Trophoblast cell (in vitro differentiated cells and primary cell): ENCODE measurements around the gene PAK6.
A peak's percentile ranks its signal among the peaks of the same experiment; 100 is the strongest.

ENCODE experiments used
- DNase-seq, 2 donors: peaks; one replicate each; pipeline ENCODE4 v3.0.0-alpha.2; 2016
- H2AFZ ChIP-seq: 2 replicates; pipeline ENCODE4 v1.6.1; 2013; ENCODE audit warnings: low read length, moderate library complexity, mild to moderate bottlenecking; ENCODE audit not compliant: insufficient read depth, poor library complexity
- H2AK5ac ChIP-seq: 2 replicates; pipeline ENCODE4 v1.6.1; 2013; ENCODE audit warnings: mild to moderate bottlenecking, low read length
- H2BK120ac ChIP-seq: 2 replicates; pipeline ENCODE4 v1.6.1; 2013; ENCODE audit warnings: low read length, mild to moderate bottlenecking, moderate library complexity; ENCODE audit not compliant: insufficient read depth, poor library complexity
- H2BK12ac ChIP-seq: 2 replicates; pipeline ENCODE4 v1.6.1; 2013; ENCODE audit warnings: mild to moderate bottlenecking, low read length, moderate library complexity
- H2BK5ac ChIP-seq: 2 replicates; pipeline ENCODE4 v1.6.1; 2013; ENCODE audit warnings: low read length, low read depth, moderate library complexity, mild to moderate bottlenecking; ENCODE audit not compliant: poor library complexity
- H3K14ac ChIP-seq: 2 replicates; pipeline ENCODE4 v1.6.1; 2013; ENCODE audit warnings: mild to moderate bottlenecking, low read length
- H3K18ac ChIP-seq: 2 replicates; pipeline ENCODE4 v1.6.1; 2013; ENCODE audit warnings: mild to moderate bottlenecking, low read length
- H3K23ac ChIP-seq: 2 replicates; pipeline ENCODE4 v1.6.1; 2013; ENCODE audit warnings: low read length
- H3K27ac ChIP-seq: 2 replicates; pipeline ENCODE4 v1.5.1; 2013; ENCODE audit warnings: low read depth, mild to moderate bottlenecking, inconsistent platforms, low read length, moderate library complexity
- H3K27me3 ChIP-seq: 2 replicates; pipeline ENCODE4 v1.6.1; 2013; ENCODE audit warnings: inconsistent platforms, mild to moderate bottlenecking, low read length, moderate library complexity; ENCODE audit not compliant: insufficient read depth
- H3K36me3 ChIP-seq, 2 experiments: 1 replicate in 1 of 2; 2 replicates in 1 of 2; pipeline ENCODE4 v1.6.1; 2013; ENCODE audit warnings: low read length in 2 of 2, mild to moderate bottlenecking in 2 of 2, moderate library complexity in 1 of 2; ENCODE audit not compliant: insufficient read depth in 2 of 2, control insufficient read depth in 1 of 2
- H3K4ac ChIP-seq: 2 replicates; pipeline ENCODE4 v1.6.1; 2013; ENCODE audit warnings: low read depth, mild to moderate bottlenecking, low read length, moderate library complexity
- H3K4me1 ChIP-seq, 2 experiments: 1 replicate in 1 of 2; 2 replicates in 1 of 2; pipeline ENCODE4 v1.6.1; 2013; ENCODE audit warnings: low read length in 2 of 2, mild to moderate bottlenecking in 2 of 2, moderate library complexity in 1 of 2; ENCODE audit not compliant: insufficient read depth in 2 of 2, control insufficient read depth in 1 of 2
- H3K4me2 ChIP-seq: 2 replicates; pipeline ENCODE4 v1.6.1; 2013; ENCODE audit warnings: inconsistent platforms, mild to moderate bottlenecking, low read length, moderate library complexity
- H3K4me3 ChIP-seq: 2 replicates; pipeline ENCODE4 v1.5.1; 2013; ENCODE audit warnings: mild to moderate bottlenecking, low read depth, low read length, inconsistent platforms
- H3K79me1 ChIP-seq: one replicate; pipeline ENCODE4 v1.6.1; 2013; ENCODE audit warnings: low read length
- H3K79me2 ChIP-seq: 2 replicates; pipeline ENCODE4 v1.6.1; 2013; ENCODE audit warnings: low read length, mild to moderate bottlenecking; ENCODE audit not compliant: control insufficient read depth, insufficient read depth, poor library complexity
- H3K9ac ChIP-seq: 2 replicates; pipeline ENCODE4 v1.6.1; 2013; ENCODE audit warnings: mild to moderate bottlenecking, low read length
- H3K9me3 ChIP-seq: 2 replicates; pipeline ENCODE4 v1.6.1; 2013; ENCODE audit warnings: low read depth, mild to moderate bottlenecking, control low read depth, inconsistent platforms, low read length; ENCODE audit not compliant: insufficient read depth
- H4K12ac ChIP-seq: 2 replicates; pipeline ENCODE4 v1.6.1; 2013; ENCODE audit warnings: low read depth, mild to moderate bottlenecking, low read length, moderate library complexity
- H4K8ac ChIP-seq: 2 replicates; pipeline ENCODE4 v1.6.1; 2013; ENCODE audit warnings: low read depth, mild to moderate bottlenecking, low read length, moderate library complexity
- H4K91ac ChIP-seq: one replicate; pipeline ENCODE4 v1.6.1; 2013; ENCODE audit warnings: low read depth, mild to moderate bottlenecking, low read length, moderate library complexity
- WGBS: extraction: QIAGEN DNeasy Blood & Tissue Kit; methylation state at CpG from one replicate; pipeline ENCODE4 v1.1.7; 2013; ENCODE audit warnings: missing lambda C conversion rate; ENCODE audit not compliant: insufficient read length, insufficient coverage; ENCODE audit errors: extremely low coverage; 5-methylcytosine and 5-hydroxymethylcytosine counted together

Gene PAK6

DNA sequence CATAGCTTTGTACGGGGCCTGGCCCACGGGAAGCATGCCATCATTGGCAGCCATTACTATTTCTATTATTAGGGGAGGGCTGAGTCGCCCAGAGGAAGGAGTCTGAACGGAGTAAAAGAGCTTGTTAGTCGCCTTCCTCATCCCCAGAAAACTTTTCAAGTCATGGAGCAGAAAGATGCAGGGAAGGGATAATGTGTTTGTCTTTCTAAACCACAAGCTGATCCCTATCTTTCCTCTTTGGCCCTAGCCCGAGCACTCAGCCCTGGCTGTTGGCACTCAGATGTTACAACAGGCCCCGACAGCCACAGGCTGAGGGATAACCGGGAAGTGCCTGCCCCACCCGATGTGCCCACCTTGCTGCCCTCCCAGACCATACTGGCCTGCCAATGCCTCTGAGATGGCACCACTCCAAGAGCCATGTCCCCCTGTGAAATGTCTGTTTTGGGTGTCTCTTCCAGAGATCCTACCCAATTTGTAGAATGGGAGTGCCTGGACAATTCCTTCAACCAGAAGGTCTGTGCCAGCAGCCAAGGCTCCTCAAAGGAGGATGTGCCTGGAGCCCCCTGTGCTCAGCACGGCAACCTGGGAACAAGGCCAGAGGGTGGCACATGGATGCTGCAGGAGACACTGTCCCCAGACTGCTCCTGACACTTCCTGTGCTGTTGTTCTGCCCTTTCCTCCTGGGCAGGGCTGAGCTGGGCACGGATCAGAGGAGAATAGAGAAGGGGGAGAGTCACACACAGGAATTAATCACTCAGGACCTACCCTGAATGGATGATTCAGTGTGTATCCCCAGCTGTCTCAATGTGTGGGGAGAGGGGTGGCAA lies 10.8 kb downstream of the PAK6 start:
- no peak overlapping the region for H2BK120ac ChIP-seq

GRCh38 chr15:40250304-40250656 lies 11.4 kb downstream of the PAK6 start:
- no peak overlapping the region for H2AK5ac ChIP-seq

More for the DNA sequence above, 10.8 kb downstream of the PAK6 start:
- Histone ChIP-seq H3K27ac (no peak overlapping the region), H3K4me2 (no peak overlapping the region), H3K23ac (no peak overlapping the region), H2AFZ (no peak overlapping the region), H4K91ac (no peak overlapping the region), H2AK5ac (peak overlapping the region; percentile 1), H2BK5ac (no peak overlapping the region), H3K4ac (no peak overlapping the region), H2BK12ac (peak overlapping the region; percentile 1), H3K27me3 (peaks cover 4% of the 10 kb centered on the region), H3K14ac (no peak overlapping the region), H3K4me1 (peaks cover 39 to 40% of the 10 kb centered on the region in 2 experiments), H3K9ac (no peak overlapping the region), H3K79me2 (peaks cover 11% of the 10 kb centered on the region), H3K79me1 (peaks cover 19% of the 10 kb centered on the region), H3K36me3 (no peaks in the 10 kb centered on the region), H3K18ac (no peak overlapping the region), H4K12ac (no peak overlapping the region), H3K9me3 (no peaks in the 10 kb centered on the region), H3K4me3 (no peak overlapping the region), H4K8ac (no peak overlapping the region)
- no peak for DNase-seq
- no CpG with 5 or more reads among the region's 11 CpGs for whole genome bisulfite sequencing

DNA sequence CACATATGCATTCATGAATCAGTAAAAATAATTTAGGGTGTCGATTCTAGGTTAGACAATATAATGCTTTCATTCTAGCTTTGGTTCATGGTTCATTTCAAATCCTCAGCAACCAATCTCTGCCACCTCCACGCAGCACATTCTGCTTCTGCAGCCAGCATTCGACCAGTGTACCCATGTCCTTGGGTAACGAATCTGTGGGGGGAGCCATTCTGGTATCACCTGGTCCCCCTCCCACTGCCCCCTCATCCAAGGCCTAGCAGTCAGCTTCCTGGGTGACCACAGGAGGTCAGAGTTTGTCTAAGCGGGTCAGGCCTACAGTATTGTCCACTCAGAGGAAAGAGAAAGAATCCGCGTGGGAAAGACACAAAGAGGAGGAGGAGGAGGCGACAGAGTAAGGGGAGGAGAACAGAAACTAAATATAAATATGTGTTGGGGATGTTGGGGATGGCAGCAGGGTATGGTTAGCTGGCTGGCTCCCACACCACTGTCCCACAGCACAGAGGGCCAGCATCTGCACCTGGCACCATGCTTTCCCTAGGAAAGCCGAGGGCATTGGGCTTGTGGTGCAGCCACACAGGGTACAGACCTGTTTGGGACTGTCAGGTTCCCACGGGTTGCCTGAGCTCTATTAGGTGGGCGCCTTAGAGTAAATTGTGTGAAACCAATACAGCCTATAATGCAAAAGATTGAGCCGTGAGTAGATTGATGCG lies 12.1 kb downstream of the PAK6 start:
- Histone ChIP-seq H4K12ac (no peak overlapping the region), H4K91ac (no peak overlapping the region), H4K8ac (no peak overlapping the region), H2BK120ac (no peak overlapping the region), H3K36me3 (no peaks in the 10 kb centered on the region), H3K23ac (no peak overlapping the region), H2BK5ac (no peak overlapping the region), H3K79me1 (peaks cover 10% of the 10 kb centered on the region), H3K4me3 (no peak overlapping the region), H3K14ac (no peak overlapping the region), H3K9me3 (no peaks in the 10 kb centered on the region), H3K4me1 (peaks cover 30 to 32% of the 10 kb centered on the region in 2 experiments), H3K4ac (no peak overlapping the region), H3K79me2 (peaks cover 8% of the 10 kb centered on the region), H2BK12ac (no peak overlapping the region), H3K27ac (no peak overlapping the region), H2AFZ (no peak overlapping the region), H3K27me3 (peaks cover 4% of the 10 kb centered on the region), H3K18ac (no peak overlapping the region), H3K9ac (no peak overlapping the region), H2AK5ac (no peak overlapping the region), H3K4me2 (no peak overlapping the region)
- no peak for DNase-seq
- WGBS: no CpG with 5 or more reads among the region's 13 CpGs

More at GRCh38 chr15:40250304-40250656, 11.4 kb downstream of the PAK6 start:
- Histone ChIP-seq H2BK120ac (no peak overlapping the region), H3K4me3 (no peak overlapping the region), H3K36me3 (no peaks in the 10 kb centered on the region), H3K79me1 (peaks cover 15% of the 10 kb centered on the region), H3K14ac (no peak overlapping the region), H3K9me3 (no peaks in the 10 kb centered on the region), H2BK12ac (no peak overlapping the region), H3K9ac (no peak overlapping the region), H3K27me3 (peaks cover 4% of the 10 kb centered on the region), H3K18ac (no peak overlapping the region), H3K23ac (no peak overlapping the region), H3K4me2 (no peak overlapping the region), H3K27ac (no peak overlapping the region), H4K91ac (no peak overlapping the region), H2BK5ac (no peak overlapping the region), H2AFZ (no peak overlapping the region), H4K8ac (no peak overlapping the region), H3K4me1 (peaks cover 35 to 36% of the 10 kb centered on the region in 2 experiments), H3K79me2 (peaks cover 10% of the 10 kb centered on the region), H3K4ac (no peak overlapping the region), H4K12ac (no peak overlapping the region)
- no peak for DNase-seq
- WGBS: no CpG with 5 or more reads among the region's 8 CpGs

DNA sequence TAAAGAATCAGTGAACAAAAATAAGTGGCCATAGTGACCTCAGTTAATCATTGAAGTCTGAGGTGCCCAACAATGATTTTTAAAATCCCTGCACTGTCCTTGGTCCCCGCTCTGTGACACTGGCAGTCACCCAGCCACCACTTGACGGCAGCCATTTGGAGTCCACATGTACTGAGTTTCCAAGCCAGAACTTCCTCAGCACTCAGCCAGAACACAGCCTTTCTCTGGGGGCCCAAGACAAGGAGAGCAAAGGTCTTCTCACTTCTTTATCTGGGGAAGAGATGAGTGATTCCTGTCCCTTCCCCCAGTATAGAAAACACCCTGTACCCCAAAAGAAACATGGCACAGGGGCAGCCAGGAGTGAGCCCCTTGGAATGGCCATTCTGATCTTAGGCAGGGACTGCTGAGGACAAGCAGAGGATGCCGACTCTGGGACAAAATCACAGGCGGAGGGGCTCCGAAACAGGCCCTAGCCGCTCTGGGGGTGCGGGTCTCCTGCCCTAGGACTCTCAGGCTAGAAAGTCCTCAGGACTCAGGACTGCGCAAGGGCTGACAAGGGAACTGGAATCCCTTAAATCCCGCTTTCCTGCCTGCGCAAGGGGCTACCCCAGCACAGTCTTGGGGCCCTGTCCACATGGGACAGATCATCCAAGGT lies 12.8 kb downstream of the PAK6 start:
- no peak overlapping the region for H4K8ac ChIP-seq
- no peak overlapping the region for H3K18ac ChIP-seq
- DNase-seq: no peak
- H2BK120ac ChIP-seq: no peak overlapping the region
- H3K79me2 ChIP-seq: peaks cover 8% of the 10 kb centered on the region
- H3K36me3 ChIP-seq: no peaks in the 10 kb centered on the region
- H3K4me3 ChIP-seq: no peak overlapping the region
- peaks cover 28 to 31% of the 10 kb centered on the region in 2 experiments for H3K4me1 ChIP-seq
- H2BK5ac ChIP-seq: no peak overlapping the region
- no peak overlapping the region for H3K9ac ChIP-seq
- peak overlapping the region; percentile 23 for H2BK12ac ChIP-seq
- peak overlapping the region; percentile 76 for H3K4me2 ChIP-seq
- H3K23ac ChIP-seq: no peak overlapping the region
- no peak overlapping the region for H3K14ac ChIP-seq
- no peak overlapping the region for H3K4ac ChIP-seq
- H3K9me3 ChIP-seq: no peaks in the 10 kb centered on the region
- peak overlapping the region; percentile 29 for H2AK5ac ChIP-seq
- peak overlapping the region; percentile 23 for H4K91ac ChIP-seq
- no peak overlapping the region for H3K27ac ChIP-seq
- peaks cover 4% of the 10 kb centered on the region for H3K27me3 ChIP-seq
- no peak overlapping the region for H2AFZ ChIP-seq
- no peak overlapping the region for H4K12ac ChIP-seq
- WGBS: no CpG with 5 or more reads among the region's 10 CpGs
- peaks cover 10% of the 10 kb centered on the region for H3K79me1 ChIP-seq
